SW480 (cell line): ENCODE data around the gene SMAD5.
A peak's percentile ranks its signal among the peaks of the same experiment; 100 is the strongest.

Source experiments
- DNase-seq: peaks from one replicate; pipeline ENCODE4 v3.0.0-alpha.2; 2016; ENCODE audit warnings: low spot score

The SMAD5 gene

DNA sequence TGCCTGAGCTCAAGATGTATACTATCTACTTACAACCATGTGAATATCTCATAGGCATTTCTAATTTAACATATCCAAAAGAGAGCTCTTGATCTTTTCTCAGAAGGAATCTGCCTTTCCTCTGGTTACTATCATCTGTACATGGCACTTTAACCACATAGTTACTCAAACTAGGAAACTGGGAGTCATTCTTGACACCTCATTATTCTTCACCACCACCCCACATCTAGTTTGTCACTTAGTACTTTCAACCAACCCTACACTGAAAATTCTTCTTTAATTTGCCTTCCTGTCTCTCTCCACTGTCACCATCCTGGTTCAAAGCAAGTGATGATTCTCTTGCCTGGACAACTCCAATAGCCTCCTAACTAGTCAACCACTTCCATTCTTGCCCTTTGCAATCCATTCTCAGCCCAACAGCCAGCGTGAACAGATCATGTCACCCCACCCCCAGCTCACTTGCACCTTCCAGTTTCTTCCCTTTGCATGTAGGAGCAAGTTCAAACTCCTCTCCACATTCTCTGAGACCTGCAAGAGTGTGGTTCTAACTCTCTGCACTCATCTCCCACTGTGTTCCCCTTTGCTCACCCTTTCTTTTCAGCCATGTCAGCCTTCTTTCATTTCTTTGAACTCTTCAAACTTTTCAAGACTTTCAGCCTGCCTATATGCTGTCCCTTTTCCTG lies 17.3 kb upstream of the SMAD5 start:
- no peak for DNase-seq

DNA sequence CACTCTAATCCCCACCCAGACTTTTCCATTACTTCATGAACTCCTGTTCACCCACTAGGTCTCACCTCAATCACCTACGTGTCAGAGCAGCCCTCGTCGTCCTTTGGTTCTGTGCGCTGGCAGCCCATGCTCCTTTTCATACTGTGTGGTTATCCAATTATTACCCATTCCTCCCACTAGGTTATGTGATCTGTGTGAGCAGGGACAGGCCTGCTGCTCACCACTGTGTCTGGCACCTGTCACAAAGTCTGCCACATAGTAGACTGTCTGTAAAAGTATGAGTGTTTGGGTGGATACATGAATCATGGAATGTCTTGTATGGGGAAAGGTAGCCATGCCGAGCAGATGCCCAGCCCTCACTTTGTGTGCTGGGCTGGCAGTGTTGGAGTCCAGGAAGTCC lies 12.1 kb upstream of the SMAD5 start:
- no peak for DNase-seq

DNA sequence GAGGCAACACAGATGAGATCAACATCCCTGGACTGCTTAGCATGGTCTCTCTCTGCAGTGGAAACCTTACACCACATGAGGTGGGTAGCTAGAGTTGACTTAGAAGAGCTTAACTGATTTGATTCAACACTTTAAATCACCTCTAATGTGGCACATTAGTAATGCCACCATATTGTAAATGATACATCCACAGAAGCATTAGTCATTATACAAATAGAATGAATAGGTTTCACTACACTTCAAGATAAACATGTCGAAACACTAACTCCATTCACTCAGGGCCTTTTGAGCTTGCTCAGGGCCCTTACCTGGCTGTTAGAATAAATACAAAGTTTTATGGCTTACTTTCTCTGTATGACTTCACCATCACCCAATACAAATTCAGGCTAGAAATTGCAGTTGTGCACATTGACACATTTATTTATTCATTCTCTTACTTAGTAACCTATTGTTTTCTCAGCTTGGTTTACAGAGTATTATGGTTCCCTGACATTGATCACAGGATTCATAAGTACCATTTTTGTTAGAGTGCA lies 9.3 kb upstream of the SMAD5 start:
- DNase-seq: peak; percentile 88

GRCh38 chr5:136127560-136127959 lies 5.1 kb upstream of the SMAD5 start:
- DNase-seq: no peak

DNA sequence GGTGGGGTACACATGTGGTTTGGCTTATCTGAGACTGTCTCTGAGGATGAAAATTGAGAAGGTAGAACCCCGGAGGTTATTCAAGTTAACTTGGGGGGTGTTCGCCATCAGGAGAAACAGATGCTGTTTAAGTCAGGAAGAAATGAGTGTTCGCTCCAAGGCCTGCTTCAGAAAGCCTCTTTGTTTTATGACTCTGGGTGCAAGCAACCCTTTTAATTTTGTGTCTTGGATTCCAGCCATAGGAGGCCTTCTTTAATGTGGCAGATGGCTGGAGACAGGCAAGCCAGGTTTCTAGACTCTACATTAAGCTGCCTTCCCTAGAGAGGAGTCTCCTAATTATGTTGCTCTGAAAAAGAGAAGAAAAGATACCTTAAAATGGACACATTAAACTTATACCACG lies 4.2 kb upstream of the SMAD5 start:
- no peak for DNase-seq

DNA sequence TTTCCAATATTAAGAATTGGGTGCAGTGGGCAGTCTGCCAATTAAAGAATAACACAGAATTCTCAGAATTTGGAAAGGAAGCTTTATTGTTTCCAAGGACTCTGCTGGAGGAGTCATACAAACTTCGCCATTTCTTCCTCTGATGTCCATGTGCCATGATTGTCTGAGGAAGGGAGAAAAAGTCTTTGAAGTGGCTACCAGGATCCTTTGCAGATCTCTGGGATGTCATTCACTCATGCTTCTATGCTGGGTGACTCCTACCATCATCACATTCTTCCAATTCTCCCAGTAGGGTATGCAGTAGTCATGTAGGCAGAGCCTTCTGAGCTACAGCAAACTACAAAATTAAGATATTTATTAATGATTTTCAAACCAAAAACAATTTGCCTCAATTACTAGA lies 3.2 kb upstream of the SMAD5 start:
- no peak for DNase-seq

GRCh38 chr5:136130581-136130980 lies 2.1 kb upstream of the SMAD5 start:
- no peak for DNase-seq

DNA sequence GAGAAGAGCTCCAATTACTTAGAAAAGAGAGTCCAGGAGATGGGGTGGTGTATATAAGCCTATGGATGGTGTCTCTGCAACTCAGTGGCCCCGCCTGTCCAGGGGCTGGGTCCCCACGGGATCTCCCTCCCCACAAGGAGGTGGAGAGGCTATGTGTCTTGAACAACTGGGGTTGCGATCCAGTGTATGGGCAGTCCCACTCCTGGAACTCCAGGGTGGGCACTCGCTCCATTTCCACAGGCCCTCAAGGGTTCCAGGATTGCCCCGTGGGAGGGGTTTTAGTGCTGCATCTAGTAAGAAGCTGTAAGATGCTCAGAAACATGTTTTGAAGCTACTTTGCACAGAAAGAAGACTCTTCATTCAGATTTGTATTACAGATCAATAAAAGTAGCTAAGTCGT lies 558 bp upstream of the SMAD5 start:
- peak; percentile 23 for DNase-seq

GRCh38 chr5:136133222-136133921 lies 727 bp downstream of the SMAD5 start:
- DNase-seq: peak; percentile 78

DNA sequence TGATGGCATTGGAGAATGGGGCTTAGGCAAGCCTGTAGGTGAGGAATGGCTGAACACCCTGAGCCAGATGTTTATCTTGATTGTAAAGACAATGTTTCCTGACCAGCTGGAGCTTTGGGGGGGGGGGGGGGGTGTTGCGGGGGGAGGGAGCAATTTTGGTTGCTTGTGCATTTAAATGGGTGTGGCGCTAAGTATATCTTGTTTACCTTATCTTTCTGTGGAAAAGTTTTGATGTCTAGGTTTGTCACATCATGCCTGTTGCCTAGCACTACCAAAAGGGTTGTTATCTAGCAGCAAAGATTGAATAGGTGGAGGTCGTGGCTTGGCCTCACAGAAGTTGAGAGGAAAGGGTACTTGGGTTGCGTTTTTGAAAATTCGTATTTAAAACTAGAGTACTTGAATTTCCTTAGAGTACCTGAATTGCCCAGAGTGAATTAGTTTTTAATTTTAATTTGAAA lies 1.3 kb downstream of the SMAD5 start:
- DNase-seq: peak; percentile 6

DNA sequence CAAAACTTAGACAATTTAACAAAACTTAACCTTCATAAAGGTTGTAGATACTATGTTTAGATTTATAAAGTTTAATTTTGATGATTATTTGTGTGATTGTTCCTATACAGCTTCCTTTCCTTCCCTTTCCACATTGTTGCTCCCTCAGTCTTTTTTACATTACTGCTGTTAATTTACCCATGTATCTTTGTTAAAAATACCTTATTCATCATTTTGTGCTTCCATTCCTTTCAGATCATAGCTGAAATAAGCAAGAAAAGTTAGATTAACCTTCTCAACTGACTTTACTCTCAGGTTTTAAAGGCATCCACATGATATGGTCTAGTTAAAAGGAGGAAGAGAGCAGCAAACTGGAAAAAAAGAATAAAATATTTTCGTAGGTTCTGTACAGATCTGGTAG lies 2.0 kb downstream of the SMAD5 start:
- DNase-seq: no peak

DNA sequence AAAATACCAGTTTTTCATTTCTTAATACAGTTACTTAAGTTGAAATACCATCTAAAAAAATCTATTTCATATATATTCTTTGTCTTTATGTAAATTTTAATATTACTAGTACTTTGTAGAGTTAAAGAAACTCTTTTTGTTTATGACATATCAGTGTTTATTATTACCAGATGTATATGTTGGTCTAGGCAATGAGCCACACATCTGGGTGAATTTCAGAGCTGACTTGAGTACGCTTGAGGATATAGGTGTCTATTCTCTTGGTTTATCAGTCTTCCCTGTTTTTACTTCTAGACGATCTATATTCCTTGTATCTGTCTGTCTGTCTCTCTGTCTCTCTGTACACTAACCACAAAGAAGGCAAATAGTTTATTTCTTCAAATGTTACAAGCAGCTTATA lies 2.9 kb downstream of the SMAD5 start:
- DNase-seq: no peak

DNA sequence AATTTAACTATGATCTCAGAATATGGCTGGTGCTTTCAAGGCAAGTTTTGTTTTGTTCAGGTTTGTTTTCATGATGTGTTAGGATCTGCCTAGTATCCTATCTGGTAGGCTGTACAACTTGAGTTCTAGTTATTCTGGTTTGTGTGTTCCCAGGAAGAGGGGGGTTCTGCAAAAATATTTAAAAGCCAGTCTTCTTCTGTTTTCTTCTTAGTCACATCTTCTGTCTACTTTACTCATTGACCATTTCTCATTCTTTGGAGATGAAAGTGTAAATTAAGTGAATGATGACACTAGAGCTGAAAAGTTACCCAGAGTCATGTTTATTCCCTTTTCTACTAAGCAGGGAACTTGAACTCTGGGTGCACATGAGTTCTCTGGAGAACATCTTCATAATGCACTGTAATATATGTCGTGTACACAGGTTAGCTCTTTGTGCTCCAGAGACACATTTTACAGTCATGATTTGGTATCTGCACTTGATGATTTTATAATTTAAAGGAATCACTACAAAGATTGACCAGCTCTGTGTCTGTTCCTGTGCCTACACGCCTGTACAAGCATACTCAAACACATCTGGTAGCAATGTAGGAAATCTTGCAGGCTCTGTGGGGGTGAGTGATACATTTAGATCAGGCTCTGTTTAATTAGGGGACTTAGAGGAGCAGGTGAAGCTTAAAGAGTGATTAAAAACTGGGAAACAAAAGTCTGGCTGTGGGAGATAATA lies 5.0 kb downstream of the SMAD5 start:
- no peak for DNase-seq

GRCh38 chr5:136141561-136141960 lies 8.9 kb downstream of the SMAD5 start:
- no peak for DNase-seq

DNA sequence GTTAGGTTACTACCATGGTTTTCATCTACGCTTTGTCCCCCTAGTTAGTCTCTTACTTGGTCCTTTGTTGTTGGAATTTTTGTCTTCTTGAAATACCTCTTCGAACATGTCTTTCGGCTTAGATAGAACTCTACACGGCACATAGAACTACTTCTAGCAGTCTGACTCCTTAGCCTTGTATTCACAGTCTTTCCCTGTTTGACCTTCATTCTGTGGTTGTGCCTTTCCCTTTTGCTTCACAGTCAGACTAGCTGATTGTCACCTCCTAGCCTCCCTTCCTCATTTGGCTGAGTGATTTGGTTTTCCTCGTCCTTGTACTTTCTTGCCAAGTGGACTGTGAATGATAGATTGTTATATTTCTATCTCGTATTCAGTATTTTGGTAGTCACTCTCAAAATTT lies 10.7 kb downstream of the SMAD5 start:
- DNase-seq: no peak

- no peak for DNase-seq
These were observed 11.1 kb downstream of the SMAD5 start for GRCh38 chr5:136143763-136144162.

DNA sequence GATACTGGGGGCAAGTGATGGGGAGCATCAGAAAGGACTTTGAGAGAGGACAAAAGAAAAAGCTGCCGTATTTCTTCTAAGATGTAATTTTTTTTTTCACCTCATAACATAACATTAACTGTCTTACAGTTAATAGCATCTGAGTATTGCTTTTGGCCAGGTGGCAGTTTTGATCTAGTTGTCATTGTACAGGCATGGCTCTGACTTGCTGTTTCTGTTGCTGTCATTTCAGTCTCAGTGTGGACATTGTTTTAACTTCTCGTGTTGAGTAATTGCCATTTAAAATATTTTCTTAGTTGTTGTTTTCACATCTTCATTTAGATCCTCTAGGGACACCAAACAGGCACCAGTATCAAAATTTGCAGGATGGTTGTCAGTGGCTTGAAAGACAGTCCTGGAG lies 12.4 kb downstream of the SMAD5 start:
- DNase-seq: no peak

- no peak for DNase-seq
These were observed 13.6 kb downstream of the SMAD5 start for GRCh38 chr5:136146201-136146600.

DNA sequence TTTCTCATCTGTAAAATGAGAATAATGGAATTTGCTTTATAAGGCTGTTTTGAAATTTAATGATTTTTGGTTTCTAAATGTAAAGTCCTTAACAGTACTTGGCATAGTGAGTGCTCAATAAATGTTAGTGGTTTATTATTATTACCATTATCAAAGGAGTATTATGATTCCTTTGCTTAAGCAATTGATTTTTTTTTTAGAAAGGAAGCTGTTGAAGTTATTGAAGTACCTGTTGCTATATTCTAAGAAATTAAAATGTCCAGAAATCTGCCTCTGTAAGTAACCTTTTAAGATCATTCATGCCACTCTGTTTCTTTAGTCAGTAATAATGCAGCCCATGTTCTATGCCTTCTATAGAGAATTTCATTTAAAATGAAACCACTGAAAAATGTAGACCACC lies 15.0 kb downstream of the SMAD5 start:
- no peak for DNase-seq

GRCh38 chr5:136149891-136150290 lies 17.2 kb downstream of the SMAD5 start:
- no peak for DNase-seq

GRCh38 chr5:136153581-136154236 lies 21.1 kb downstream of the SMAD5 start:
- no peak for DNase-seq

GRCh38 chr5:136155078-136155477 lies 22.4 kb downstream of the SMAD5 start:
- no peak for DNase-seq
